ENCODE results near the gene RGS6. TPM values are rescaled to one million over a fixed set of nuclear protein-coding genes. Genes with fewer than 3 reads are reported as not detected.

Gene RGS6
- total RNA-seq, 4 donors from 2014 or later = 0.46 to 3.7 (median 1.6) TPM

DNA sequence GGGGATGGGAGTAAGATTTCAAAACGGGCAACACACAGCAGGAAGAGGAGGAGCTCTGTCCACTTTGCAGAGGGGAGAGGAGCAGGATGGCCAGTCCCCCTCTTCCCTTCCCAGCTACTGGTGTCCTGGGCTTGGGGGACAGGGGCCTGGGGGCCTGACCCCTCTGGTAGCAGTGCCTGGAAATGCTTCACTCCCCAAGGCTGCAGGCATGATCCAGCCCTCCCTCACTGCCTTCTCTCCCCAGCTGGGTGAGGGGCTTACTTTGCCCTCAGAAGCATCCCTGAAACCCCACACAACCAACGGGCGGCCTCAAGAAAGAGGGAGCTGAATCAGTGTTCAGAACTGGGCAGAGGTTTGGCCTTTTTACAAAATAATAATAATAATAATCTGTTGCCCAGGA lies 682.1 kb downstream of the RGS6 start:
- DNase-seq = no peak

DNA sequence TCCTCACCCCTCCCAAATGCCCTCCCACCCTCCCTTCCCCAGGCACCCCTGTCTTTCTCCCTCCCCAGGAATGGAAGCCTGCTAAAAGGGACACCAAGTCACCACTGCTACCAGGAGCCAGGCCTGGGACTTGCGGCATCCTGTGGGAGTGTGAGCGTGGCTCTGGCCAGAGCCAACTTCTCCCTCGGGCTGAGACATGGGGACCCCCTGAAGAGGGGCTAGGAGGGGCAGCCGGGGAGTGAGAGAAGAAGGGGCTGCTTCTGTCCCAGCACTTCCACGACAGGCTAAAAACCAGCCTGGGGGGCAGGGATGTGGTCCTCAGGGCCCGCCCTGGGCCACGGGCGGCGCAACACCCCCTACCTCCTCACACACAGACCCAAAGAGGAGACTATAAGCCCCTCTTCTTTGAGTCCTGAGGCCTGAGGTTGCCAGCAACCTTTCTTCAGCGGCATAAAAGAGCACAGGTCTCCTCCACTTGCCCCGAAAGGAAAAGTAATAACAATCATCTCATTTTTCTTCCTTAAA lies 682.7 kb downstream of the RGS6 start:
- intact Hi-C loops (cut with DNase I; ENCODE audit: low total_unique reads) = loop anchor here (5.0 kb wide), 2 partner anchors 53 to 287 kb away; no protein-coding TSS in a partner anchor

More for the DNA sequence above, 682.1 kb downstream of the RGS6 start:
- peaks cover 62 to 66% of the 10 kb centered on the region in 2 donors for H3K4me1 ChIP-seq
- no peaks in the 10 kb centered on the region for H3K9me3 ChIP-seq
- H3K36me3 ChIP-seq = no peaks in the 10 kb centered on the region
- H3K27ac ChIP-seq = peak overlapping the region; percentile 75 to 90 (median 85)
- ATAC-seq = no peak
- H3K27me3 ChIP-seq = no peaks in the 10 kb centered on the region
- TF ChIP-seq, protein P1, sequence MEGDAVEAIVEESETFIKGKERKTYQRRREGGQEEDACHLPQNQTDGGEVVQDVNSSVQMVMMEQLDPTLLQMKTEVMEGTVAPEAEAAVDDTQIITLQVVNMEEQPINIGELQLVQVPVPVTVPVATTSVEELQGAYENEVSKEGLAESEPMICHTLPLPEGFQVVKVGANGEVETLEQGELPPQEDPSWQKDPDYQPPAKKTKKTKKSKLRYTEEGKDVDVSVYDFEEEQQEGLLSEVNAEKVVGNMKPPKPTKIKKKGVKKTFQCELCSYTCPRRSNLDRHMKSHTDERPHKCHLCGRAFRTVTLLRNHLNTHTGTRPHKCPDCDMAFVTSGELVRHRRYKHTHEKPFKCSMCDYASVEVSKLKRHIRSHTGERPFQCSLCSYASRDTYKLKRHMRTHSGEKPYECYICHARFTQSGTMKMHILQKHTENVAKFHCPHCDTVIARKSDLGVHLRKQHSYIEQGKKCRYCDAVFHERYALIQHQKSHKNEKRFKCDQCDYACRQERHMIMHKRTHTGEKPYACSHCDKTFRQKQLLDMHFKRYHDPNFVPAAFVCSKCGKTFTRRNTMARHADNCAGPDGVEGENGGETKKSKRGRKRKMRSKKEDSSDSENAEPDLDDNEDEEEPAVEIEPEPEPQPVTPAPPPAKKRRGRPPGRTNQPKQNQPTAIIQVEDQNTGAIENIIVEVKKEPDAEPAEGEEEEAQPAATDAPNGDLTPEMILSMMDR (IDR thresholded peaks at IDR 0.05 in 4 of 5, conservative IDR thresholded peaks at IDR 0.05 in 1 of 5) = no peak
- no peak for TF ChIP-seq POLR2A (IDR thresholded peaks at IDR 0.05)
- no peak overlapping the region for H3K4me3 ChIP-seq
- intact Hi-C loops (cut with DNase I; ENCODE audit: low total_unique reads) = no loop called here
- in situ Hi-C loops (cut with MboI; ENCODE audit: low sequenced_read_pairs in 4 of 4) = no loop called here

DNA sequence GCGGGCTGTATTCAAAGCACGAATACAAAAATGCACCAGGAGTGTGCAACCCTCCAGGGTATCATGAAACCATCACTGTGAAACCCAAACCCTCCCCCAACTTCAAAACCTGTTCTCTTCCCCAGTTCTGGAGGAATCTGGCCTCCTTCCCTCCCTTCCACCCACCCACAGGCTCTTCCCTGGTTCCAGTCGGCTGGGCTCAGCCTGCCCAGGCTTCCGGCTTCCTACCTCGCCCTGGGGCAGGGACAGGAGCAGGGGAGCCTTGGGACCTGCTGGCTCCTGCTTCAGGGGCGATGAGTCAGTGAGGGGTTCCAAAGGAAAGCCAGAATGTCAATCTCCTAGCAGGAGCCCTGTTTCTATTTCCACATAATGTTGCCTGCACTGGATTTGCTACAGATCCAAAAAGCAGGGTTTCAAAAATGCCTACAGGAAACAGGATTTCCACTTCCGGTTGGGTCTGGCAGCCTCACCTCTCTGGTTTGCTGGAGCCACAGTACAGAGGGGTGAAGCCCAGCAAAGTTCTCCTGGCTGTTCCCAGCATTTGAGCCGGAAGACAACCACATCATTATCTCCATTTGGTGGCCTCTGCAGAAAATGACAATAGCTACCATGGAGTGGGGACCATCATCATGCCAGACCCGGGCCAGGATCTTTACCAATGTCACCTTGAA lies 683.4 kb downstream of the RGS6 start:
- intact Hi-C loops (cut with DNase I; ENCODE audit: low total_unique reads) = loop anchor here (5.0 kb wide), 2 partner anchors 53 to 287 kb away; no protein-coding TSS in a partner anchor
- Histone ChIP-seq H3K27ac (peak overlapping the region; percentile 75 to 90 (median 85)), H3K4me1 (peaks cover 62 to 66% of the 10 kb centered on the region in 2 donors), H3K4me3 (no peak overlapping the region), H3K36me3 (no peaks in the 10 kb centered on the region), H3K27me3 (no peaks in the 10 kb centered on the region), H3K9me3 (no peaks in the 10 kb centered on the region)
- ATAC-seq (no peak), DNase-seq (no peak)
- in situ Hi-C loops (cut with MboI; ENCODE audit: low sequenced_read_pairs in 4 of 4) = no loop called here
- TF ChIP-seq, protein P1 (IDR thresholded peaks at IDR 0.05 in 4 of 5, conservative IDR thresholded peaks at IDR 0.05 in 1 of 5) = no peak
- TF ChIP-seq POLR2A (IDR thresholded peaks at IDR 0.05) = no peak

More for the DNA sequence above, 682.7 kb downstream of the RGS6 start:
- in situ Hi-C loops (cut with MboI; ENCODE audit: low sequenced_read_pairs in 4 of 4) = no loop called here
- H3K4me1 ChIP-seq = peaks cover 62 to 66% of the 10 kb centered on the region in 2 donors
- H3K36me3 ChIP-seq = no peaks in the 10 kb centered on the region
- H3K27ac ChIP-seq = peak overlapping the region; percentile 75 to 90 (median 85)
- TF ChIP-seq POLR2A (IDR thresholded peaks at IDR 0.05) = no peak
- TF ChIP-seq, protein P1 (IDR thresholded peaks at IDR 0.05 in 4 of 5, conservative IDR thresholded peaks at IDR 0.05 in 1 of 5) = no peak
- no peak overlapping the region for H3K4me3 ChIP-seq
- no peak for ATAC-seq
- DNase-seq = no peak
- no peaks in the 10 kb centered on the region for H3K27me3 ChIP-seq
- H3K9me3 ChIP-seq = no peaks in the 10 kb centered on the region

Small RNA genes lying within 50 kb of the gene (microRNA-seq; reads per million reads assigned to microRNA genes)
- gene MIR7843 (ENCODE audit: borderline replicate concordance in 2 of 2) = 0 reads per million in 2 donors

Data from gastrocnemius medialis (tissue), 4 donors.